OCI-LY7 (cell line): Measurements from ENCODE around the gene CASQ1.

ENCODE experiments used
- EZH2phosphoT487 ChIP-seq: fragments of 200-600 bp; sonication (generic); IDR thresholded peaks from 2 replicates; pipeline ENCODE4 v1.6.1; 2018; ENCODE audit warnings: low read depth, borderline replicate concordance, mild to moderate bottlenecking, mixed run types, antibody characterized with exemption, low read length, moderate library complexity, mixed read lengths
- TF ChIP-seq, protein P1 (sequence below): fragments of 200-600 bp; sonication (generic); conservative IDR thresholded peaks from 2 replicates; pipeline ENCODE4 v1.5.1; 2014; ENCODE audit warnings: mild to moderate bottlenecking, antibody characterized with exemption, low read length, moderate library complexity, mixed read lengths

DNA sequence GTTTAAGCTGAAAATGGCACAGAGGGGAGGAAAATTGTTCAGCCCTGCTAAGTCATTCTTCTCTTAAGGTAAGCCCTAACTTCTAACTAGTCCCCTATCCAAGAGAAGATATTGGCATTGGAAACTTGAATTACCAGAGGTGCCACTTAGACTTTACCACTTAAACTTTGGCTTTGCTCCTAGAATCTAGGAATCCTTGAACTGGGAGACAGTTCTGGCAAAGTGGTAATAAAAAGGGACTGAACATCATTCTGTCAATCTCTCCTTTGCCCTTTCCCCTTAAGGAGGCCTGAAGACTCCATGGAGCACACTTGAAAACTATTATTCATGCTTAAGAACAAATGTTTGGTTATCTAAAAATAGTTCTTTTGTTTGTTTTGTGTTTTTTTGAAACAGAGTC is 30.5 kb upstream of the CASQ1 start:
- TF ChIP-seq, protein P1, sequence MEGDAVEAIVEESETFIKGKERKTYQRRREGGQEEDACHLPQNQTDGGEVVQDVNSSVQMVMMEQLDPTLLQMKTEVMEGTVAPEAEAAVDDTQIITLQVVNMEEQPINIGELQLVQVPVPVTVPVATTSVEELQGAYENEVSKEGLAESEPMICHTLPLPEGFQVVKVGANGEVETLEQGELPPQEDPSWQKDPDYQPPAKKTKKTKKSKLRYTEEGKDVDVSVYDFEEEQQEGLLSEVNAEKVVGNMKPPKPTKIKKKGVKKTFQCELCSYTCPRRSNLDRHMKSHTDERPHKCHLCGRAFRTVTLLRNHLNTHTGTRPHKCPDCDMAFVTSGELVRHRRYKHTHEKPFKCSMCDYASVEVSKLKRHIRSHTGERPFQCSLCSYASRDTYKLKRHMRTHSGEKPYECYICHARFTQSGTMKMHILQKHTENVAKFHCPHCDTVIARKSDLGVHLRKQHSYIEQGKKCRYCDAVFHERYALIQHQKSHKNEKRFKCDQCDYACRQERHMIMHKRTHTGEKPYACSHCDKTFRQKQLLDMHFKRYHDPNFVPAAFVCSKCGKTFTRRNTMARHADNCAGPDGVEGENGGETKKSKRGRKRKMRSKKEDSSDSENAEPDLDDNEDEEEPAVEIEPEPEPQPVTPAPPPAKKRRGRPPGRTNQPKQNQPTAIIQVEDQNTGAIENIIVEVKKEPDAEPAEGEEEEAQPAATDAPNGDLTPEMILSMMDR, result no peak
- no peak for TF ChIP-seq EZH2phosphoT487
